ENCODE measurements around the gene LPP.

LPP gene

DNA sequence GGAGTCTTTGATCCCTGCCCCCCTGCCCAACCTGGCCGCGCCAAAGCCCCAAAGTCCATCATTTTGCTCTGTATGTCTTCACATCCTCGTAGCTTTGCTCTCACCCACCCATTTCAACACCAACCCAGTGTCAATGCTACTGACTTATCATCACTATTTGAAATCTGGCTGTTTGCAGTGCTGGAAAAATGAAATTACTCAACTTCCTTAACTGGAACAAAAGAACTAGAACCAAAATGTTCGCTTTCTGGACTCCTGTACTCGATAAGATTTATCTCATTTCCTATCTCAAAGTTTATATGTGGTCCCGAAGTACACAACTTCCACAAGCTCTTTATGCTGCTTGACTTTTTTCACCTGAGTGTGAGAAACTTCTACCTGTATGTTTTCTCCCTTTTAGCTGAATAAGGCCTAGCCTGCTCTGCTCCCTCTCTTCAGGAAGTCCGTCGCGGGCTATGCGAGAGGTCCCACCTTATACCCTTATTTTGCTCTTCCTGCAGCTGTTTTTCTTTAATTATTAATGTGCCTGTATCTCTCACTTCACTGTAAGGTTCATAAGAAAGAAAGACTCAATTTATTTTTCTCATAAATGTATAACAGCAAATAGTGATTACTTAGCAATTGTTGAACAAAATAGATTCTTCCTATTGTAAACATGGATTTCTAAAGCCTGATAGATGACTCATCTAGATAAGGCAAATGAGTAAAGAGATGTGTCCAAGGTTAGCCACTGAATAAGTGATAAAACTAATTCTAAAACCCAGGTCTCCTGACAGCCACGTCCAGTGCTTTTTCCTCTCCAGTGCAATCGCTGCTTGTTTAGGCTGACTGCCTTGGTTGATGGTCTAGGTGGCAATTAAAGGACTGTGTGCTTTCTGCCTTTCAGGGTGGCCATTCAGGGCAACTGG lies 553.7 kb downstream of the LPP start:
- no peak for TF ChIP-seq EZH2 (IDR thresholded peaks at IDR 0.05; ENCODE audit: borderline replicate concordance, low read length)
- TF ChIP-seq, protein P1, sequence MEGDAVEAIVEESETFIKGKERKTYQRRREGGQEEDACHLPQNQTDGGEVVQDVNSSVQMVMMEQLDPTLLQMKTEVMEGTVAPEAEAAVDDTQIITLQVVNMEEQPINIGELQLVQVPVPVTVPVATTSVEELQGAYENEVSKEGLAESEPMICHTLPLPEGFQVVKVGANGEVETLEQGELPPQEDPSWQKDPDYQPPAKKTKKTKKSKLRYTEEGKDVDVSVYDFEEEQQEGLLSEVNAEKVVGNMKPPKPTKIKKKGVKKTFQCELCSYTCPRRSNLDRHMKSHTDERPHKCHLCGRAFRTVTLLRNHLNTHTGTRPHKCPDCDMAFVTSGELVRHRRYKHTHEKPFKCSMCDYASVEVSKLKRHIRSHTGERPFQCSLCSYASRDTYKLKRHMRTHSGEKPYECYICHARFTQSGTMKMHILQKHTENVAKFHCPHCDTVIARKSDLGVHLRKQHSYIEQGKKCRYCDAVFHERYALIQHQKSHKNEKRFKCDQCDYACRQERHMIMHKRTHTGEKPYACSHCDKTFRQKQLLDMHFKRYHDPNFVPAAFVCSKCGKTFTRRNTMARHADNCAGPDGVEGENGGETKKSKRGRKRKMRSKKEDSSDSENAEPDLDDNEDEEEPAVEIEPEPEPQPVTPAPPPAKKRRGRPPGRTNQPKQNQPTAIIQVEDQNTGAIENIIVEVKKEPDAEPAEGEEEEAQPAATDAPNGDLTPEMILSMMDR (IDR thresholded peaks at IDR 0.05; ENCODE audit: low read length), result no peak
- H4K20me1 ChIP-seq (ENCODE audit: insufficient read depth, low read length), result no peaks in the 10 kb centered on the region
- no peak overlapping the region for H3K9ac ChIP-seq (ENCODE audit: low read length)
- no peaks in the 10 kb centered on the region for H3K9me3 ChIP-seq (ENCODE audit: low read length)
- H3K79me2 ChIP-seq (ENCODE audit: insufficient read depth, low read length), result no peaks in the 10 kb centered on the region
- no peak overlapping the region for H3K27ac ChIP-seq (ENCODE audit: low read depth, low read length, poor library complexity, severe bottlenecking)
- H3F3A ChIP-seq (ENCODE audit: insufficient read depth, low read length), result no peaks in the 10 kb centered on the region
- H3K4me3 ChIP-seq (ENCODE audit: low read depth, low read length, poor library complexity, severe bottlenecking), result no peak overlapping the region
- no peaks in the 10 kb centered on the region for H3K27me3 ChIP-seq (ENCODE audit: insufficient read depth, low read length)
- H3K4me1 ChIP-seq (ENCODE audit: insufficient read depth, low read length, severe bottlenecking), result peaks cover 41% of the 10 kb centered on the region
- no peak overlapping the region for H3K4me2 ChIP-seq (ENCODE audit: low read length)
- H3K9me2 ChIP-seq (ENCODE audit: low read depth, low read length), result no peaks in the 10 kb centered on the region
- H2AFZ ChIP-seq (ENCODE audit: low read length), result no peak overlapping the region
- no peaks in the 10 kb centered on the region for H3K36me3 ChIP-seq (ENCODE audit: insufficient read depth, low read length)

DNA sequence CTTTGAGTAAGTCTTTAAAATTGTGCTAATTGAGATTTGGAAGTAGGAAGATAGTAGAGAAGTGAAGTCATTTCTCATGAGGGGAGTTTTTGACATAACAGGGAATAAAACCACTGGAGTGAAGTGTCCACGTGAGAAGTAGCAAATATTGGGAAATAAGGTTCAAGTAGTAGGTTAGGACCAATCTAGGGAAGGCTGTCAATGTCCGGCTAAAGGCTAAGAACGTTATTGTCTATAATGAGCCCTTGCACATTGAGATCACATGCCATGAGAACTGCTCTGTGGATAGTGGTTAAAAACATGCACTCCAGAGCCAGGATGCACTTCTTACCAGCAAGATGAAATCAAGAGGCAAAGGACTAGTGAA lies 557.9 kb downstream of the LPP start:
- Histone ChIP-seq H4K20me1 (ENCODE audit: insufficient read depth, low read length) (no peaks in the 10 kb centered on the region), H3K36me3 (ENCODE audit: insufficient read depth, low read length) (no peaks in the 10 kb centered on the region), H3K9ac (ENCODE audit: low read length) (peak overlapping the region; percentile 14; the same call in 1 of the 2 replicates), H3K4me1 (ENCODE audit: insufficient read depth, low read length, severe bottlenecking) (peaks cover 20% of the 10 kb centered on the region), H2AFZ (ENCODE audit: low read length) (no peak overlapping the region), H3K4me3 (ENCODE audit: low read depth, low read length, poor library complexity, severe bottlenecking) (no peak overlapping the region), H3K27me3 (ENCODE audit: insufficient read depth, low read length) (no peaks in the 10 kb centered on the region), H3K9me3 (ENCODE audit: low read length) (no peaks in the 10 kb centered on the region), H3K79me2 (ENCODE audit: insufficient read depth, low read length) (no peaks in the 10 kb centered on the region), H3F3A (ENCODE audit: insufficient read depth, low read length) (no peaks in the 10 kb centered on the region), H3K4me2 (ENCODE audit: low read length) (peak overlapping the region; percentile 23; the same call in 1 of the 2 replicates), H3K9me2 (ENCODE audit: low read depth, low read length) (no peaks in the 10 kb centered on the region), H3K27ac (ENCODE audit: low read depth, low read length, poor library complexity, severe bottlenecking) (peak overlapping the region; percentile 67)
- TF ChIP-seq, protein P1 (IDR thresholded peaks at IDR 0.05; ENCODE audit: low read length), result no peak
- no peak for TF ChIP-seq EZH2 (IDR thresholded peaks at IDR 0.05; ENCODE audit: borderline replicate concordance, low read length)

GRCh38 chr3:188712248-188712924 lies 558.4 kb downstream of the LPP start:
- Histone ChIP-seq H3K9me3 (ENCODE audit: low read length) (no peaks in the 10 kb centered on the region), H3F3A (ENCODE audit: insufficient read depth, low read length) (no peaks in the 10 kb centered on the region), H3K27me3 (ENCODE audit: insufficient read depth, low read length) (no peaks in the 10 kb centered on the region), H3K36me3 (ENCODE audit: insufficient read depth, low read length) (no peaks in the 10 kb centered on the region), H3K27ac (ENCODE audit: low read depth, low read length, poor library complexity, severe bottlenecking) (peak overlapping the region; percentile 67), H3K9ac (ENCODE audit: low read length) (peak overlapping the region; percentile 14; the same call in 1 of the 2 replicates), H3K79me2 (ENCODE audit: insufficient read depth, low read length) (no peaks in the 10 kb centered on the region), H3K4me1 (ENCODE audit: insufficient read depth, low read length, severe bottlenecking) (peaks cover 20% of the 10 kb centered on the region), H2AFZ (ENCODE audit: low read length) (no peak overlapping the region), H3K4me2 (ENCODE audit: low read length) (peak overlapping the region; percentile 23; the same call in 1 of the 2 replicates), H4K20me1 (ENCODE audit: insufficient read depth, low read length) (no peaks in the 10 kb centered on the region), H3K9me2 (ENCODE audit: low read depth, low read length) (no peaks in the 10 kb centered on the region), H3K4me3 (ENCODE audit: low read depth, low read length, poor library complexity, severe bottlenecking) (no peak overlapping the region)
- TF ChIP-seq EZH2 (IDR thresholded peaks at IDR 0.05; ENCODE audit: borderline replicate concordance, low read length), result no peak
- TF ChIP-seq, protein P1 (IDR thresholded peaks at IDR 0.05; ENCODE audit: low read length), result no peak
